ENCODE data around the gene SPP2. TPM values are rescaled to one million over a fixed set of nuclear protein-coding genes. Genes with fewer than 3 reads are reported as not detected.

Gene SPP2
- total and polyA plus RNA-seq, 2 experiments from 2014 or later = not detected

GRCh38 chr2:234061624-234062257 is 11.2 kb downstream of the SPP2 start:
- Histone ChIP-seq H3K79me2 (ENCODE audit: insufficient read depth) (no peaks in the 10 kb centered on the region), H2AFZ (no peak overlapping the region), H3K27me3 (replicated peaks; ENCODE audit: insufficient read depth) (no peaks in the 10 kb centered on the region; the same call in 1 of the 2 replicates), H3K9me3 (ENCODE audit: low read depth) (no peaks in the 10 kb centered on the region), H3K4me3 (no peak overlapping the region), H3K9me2 (ENCODE audit: insufficient read depth) (no peaks in the 10 kb centered on the region), H3K4me1 (ENCODE audit: insufficient read depth) (no peaks in the 10 kb centered on the region), H4K20me1 (ENCODE audit: insufficient read depth) (no peaks in the 10 kb centered on the region), H3K4me2 (ENCODE audit: unreplicated experiment) (no peak overlapping the region), H3K27ac (no peak overlapping the region), H3K9ac (no peak overlapping the region), H3K36me3 (ENCODE audit: low read depth) (no peaks in the 10 kb centered on the region), H3F3A (ENCODE audit: insufficient read depth) (no peaks in the 10 kb centered on the region)
- in situ Hi-C loops (cut with MboI) = no loop called here
- WGBS, 2 experiments (ENCODE audit: low coverage in 1 of 2, low lambda C conversion rate in 2 of 2, missing lambda C conversion rate in 2 of 2) = 70 to 76% methylated on average over 6 of the region's 6 CpGs
- no peak for DNase-seq
- TF ChIP-seq EZH2 (IDR thresholded peaks at IDR 0.05; ENCODE audit: insufficient read depth, poor library complexity, severe bottlenecking) = no peak
- no peak for TF ChIP-seq EZH2phosphoT487 (IDR thresholded peaks at IDR 0.05; ENCODE audit: insufficient read depth, low read depth)

- H3K4me1 ChIP-seq (ENCODE audit: insufficient read depth) = no peaks in the 10 kb centered on the region
- no peak for DNase-seq
- no peaks in the 10 kb centered on the region for H3K79me2 ChIP-seq (ENCODE audit: insufficient read depth)
- H3K9me3 ChIP-seq (ENCODE audit: low read depth) = no peaks in the 10 kb centered on the region
- H3K9me2 ChIP-seq (ENCODE audit: insufficient read depth) = no peaks in the 10 kb centered on the region
- TF ChIP-seq EZH2 (IDR thresholded peaks at IDR 0.05; ENCODE audit: insufficient read depth, poor library complexity, severe bottlenecking) = no peak
- no peak for TF ChIP-seq EZH2phosphoT487 (IDR thresholded peaks at IDR 0.05; ENCODE audit: insufficient read depth, low read depth)
- WGBS, 2 experiments (ENCODE audit: low coverage in 1 of 2, low lambda C conversion rate in 2 of 2, missing lambda C conversion rate in 2 of 2) = 42 to 43% methylated on average over 2 of the region's 2 CpGs
- H3F3A ChIP-seq (ENCODE audit: insufficient read depth) = no peaks in the 10 kb centered on the region
- H2AFZ ChIP-seq = no peak overlapping the region
- no peak overlapping the region for H3K9ac ChIP-seq
- in situ Hi-C loops (cut with MboI) = no loop called here
- no peaks in the 10 kb centered on the region for H3K36me3 ChIP-seq (ENCODE audit: low read depth)
- no peak overlapping the region for H3K27ac ChIP-seq
- H4K20me1 ChIP-seq (ENCODE audit: insufficient read depth) = no peaks in the 10 kb centered on the region
- peaks cover 12% of the 10 kb centered on the region for H3K27me3 ChIP-seq (replicated peaks; ENCODE audit: insufficient read depth)
- H3K4me2 ChIP-seq (ENCODE audit: unreplicated experiment) = no peak overlapping the region
- no peak overlapping the region for H3K4me3 ChIP-seq
These were observed 16.1 kb downstream of the SPP2 start for GRCh38 chr2:234066587-234066986.

- no peaks in the 10 kb centered on the region for H3K36me3 ChIP-seq (ENCODE audit: low read depth)
- no peak overlapping the region for H3K9ac ChIP-seq
- no peak for DNase-seq
- no peak overlapping the region for H3K4me3 ChIP-seq
- H3K4me1 ChIP-seq (ENCODE audit: insufficient read depth) = no peaks in the 10 kb centered on the region
- H4K20me1 ChIP-seq (ENCODE audit: insufficient read depth) = no peaks in the 10 kb centered on the region
- no peaks in the 10 kb centered on the region for H3F3A ChIP-seq (ENCODE audit: insufficient read depth)
- no peaks in the 10 kb centered on the region for H3K9me2 ChIP-seq (ENCODE audit: insufficient read depth)
- no peak overlapping the region for H3K27ac ChIP-seq
- H3K4me2 ChIP-seq (ENCODE audit: unreplicated experiment) = no peak overlapping the region
- in situ Hi-C loops (cut with MboI) = no loop called here
- no peaks in the 10 kb centered on the region for H3K79me2 ChIP-seq (ENCODE audit: insufficient read depth)
- no peak overlapping the region for H2AFZ ChIP-seq
- no peaks in the 10 kb centered on the region for H3K9me3 ChIP-seq (ENCODE audit: low read depth)
- H3K27me3 ChIP-seq (replicated peaks; ENCODE audit: insufficient read depth) = peaks cover 16% of the 10 kb centered on the region
- 65 to 75% methylated on average over 3 of the region's 3 CpGs for WGBS, 2 experiments (ENCODE audit: low coverage in 1 of 2, low lambda C conversion rate in 2 of 2, missing lambda C conversion rate in 2 of 2)
- TF ChIP-seq EZH2 (IDR thresholded peaks at IDR 0.05; ENCODE audit: insufficient read depth, poor library complexity, severe bottlenecking) = no peak
- TF ChIP-seq EZH2phosphoT487 (IDR thresholded peaks at IDR 0.05; ENCODE audit: insufficient read depth, low read depth) = no peak
These were observed 21.2 kb downstream of the SPP2 start for GRCh38 chr2:234071664-234072063.

GRCh38 chr2:234072454-234072853 is 22.0 kb downstream of the SPP2 start:
- DNase-seq = no peak
- in situ Hi-C loops (cut with MboI) = no loop called here

More at GRCh38 chr2:234072454-234072853, 22.0 kb downstream of the SPP2 start:
- Histone ChIP-seq H3K4me1 (ENCODE audit: insufficient read depth) (no peaks in the 10 kb centered on the region), H3K27ac (no peak overlapping the region), H3K4me3 (no peak overlapping the region), H3F3A (ENCODE audit: insufficient read depth) (no peaks in the 10 kb centered on the region), H2AFZ (no peak overlapping the region), H3K9me3 (ENCODE audit: low read depth) (no peaks in the 10 kb centered on the region), H3K27me3 (replicated peaks; ENCODE audit: insufficient read depth) (peaks cover 16% of the 10 kb centered on the region), H3K4me2 (ENCODE audit: unreplicated experiment) (no peak overlapping the region), H4K20me1 (ENCODE audit: insufficient read depth) (no peaks in the 10 kb centered on the region), H3K79me2 (ENCODE audit: insufficient read depth) (no peaks in the 10 kb centered on the region), H3K36me3 (ENCODE audit: low read depth) (no peaks in the 10 kb centered on the region), H3K9ac (no peak overlapping the region), H3K9me2 (ENCODE audit: insufficient read depth) (no peaks in the 10 kb centered on the region)
- no peak for TF ChIP-seq EZH2 (IDR thresholded peaks at IDR 0.05; ENCODE audit: insufficient read depth, poor library complexity, severe bottlenecking)
- TF ChIP-seq EZH2phosphoT487 (IDR thresholded peaks at IDR 0.05; ENCODE audit: insufficient read depth, low read depth) = no peak
- whole genome bisulfite sequencing, 2 experiments (ENCODE audit: low coverage in 1 of 2, low lambda C conversion rate in 2 of 2, missing lambda C conversion rate in 2 of 2) = 71% methylated on average over 4 of the region's 4 CpGs

All from GM23248 (cell line).